HepG2 (cell line): Measurements from ENCODE around the gene AJM1. TPM values are rescaled to one million over a fixed set of nuclear protein-coding genes. Genes with fewer than 3 reads are reported as not detected.

Experiments used
- AGO1 ChIP-seq: fragments of 200-400 bp; formaldehyde crosslinking; IDR thresholded peaks from 2 replicates; pipeline ENCODE4 v1.6.1; 2017; ENCODE audit warnings: mild to moderate bottlenecking, low read depth, low read length, moderate library complexity; ENCODE audit not compliant: poor library complexity, severe bottlenecking
- CENPBD1 ChIP-seq: sonication (generic); formaldehyde crosslinking; IDR thresholded peaks from 2 replicates; pipeline ENCODE4 v1.8.0; 2022; ENCODE audit warnings: missing genetic modification reagents, low read depth, mild to moderate bottlenecking, borderline replicate concordance
- CTCF ChIP-seq: sonication (generic); formaldehyde crosslinking; IDR thresholded peaks from 2 replicates; pipeline ENCODE4 v1.5.0; 2020; ENCODE audit warnings: mild to moderate bottlenecking, missing genetic modification reagents, moderate library complexity
- DMAP1 ChIP-seq: IDR thresholded peaks from 2 replicates; pipeline ENCODE4 v1.6.1; 2016
- GFI1 ChIP-seq: sonication (generic); formaldehyde crosslinking; IDR thresholded peaks from 2 replicates; pipeline ENCODE4 v1.5.0; 2020; ENCODE audit warnings: missing genetic modification reagents, mild to moderate bottlenecking, borderline replicate concordance
- GLMP ChIP-seq: sonication (generic); formaldehyde crosslinking; IDR thresholded peaks from 2 replicates; pipeline ENCODE4 v1.9.0; 2021; ENCODE audit warnings: missing genetic modification reagents, mild to moderate bottlenecking, borderline replicate concordance
- GZF1 ChIP-seq: sonication (generic); formaldehyde crosslinking; IDR thresholded peaks from 2 replicates; pipeline ENCODE4 v1.5.1; 2020; ENCODE audit warnings: mild to moderate bottlenecking, missing genetic modification reagents
- HNRNPUL1 ChIP-seq: fragments of 200-400 bp; formaldehyde crosslinking; IDR thresholded peaks from 2 replicates; pipeline ENCODE4 v1.6.1; 2017; ENCODE audit warnings: low read depth, mild to moderate bottlenecking, low read length, moderate library complexity
- LCORL ChIP-seq, 2 experiments: fragments of 450-650 bp in 1 of 2; sonication (generic) in 1 of 2; formaldehyde crosslinking in 1 of 2; IDR thresholded peaks; 2 replicates each; pipeline versions ENCODE4 v1.5.0 to v1.6.1; 2017 to 2020; ENCODE audit warnings: antibody characterized with exemption in 1 of 2, missing genetic modification reagents in 1 of 2
- MAZ ChIP-seq, 2 experiments: sonication (generic) in 1 of 2; formaldehyde crosslinking in 1 of 2; IDR thresholded peaks; 2 replicates each; pipeline versions ENCODE4 v1.5.0 to v1.6.1; 2012 to 2020; ENCODE audit warnings: low read depth in 2 of 2, mild to moderate bottlenecking in 2 of 2, borderline replicate concordance in 1 of 2, improper control_type of control experiment in 1 of 2, low read length in 1 of 2, missing genetic modification reagents in 1 of 2, moderate library complexity in 1 of 2
- NFATC3 ChIP-seq: sonication (generic); formaldehyde crosslinking; IDR thresholded peaks from 2 replicates; pipeline ENCODE4 v1.5.1; 2020; ENCODE audit warnings: mild to moderate bottlenecking, missing genetic modification reagents
- NR2F2 ChIP-seq: IDR thresholded peaks from 2 replicates; pipeline ENCODE4 v1.6.1; 2012; ENCODE audit warnings: low read depth, inconsistent platforms, borderline replicate concordance
- POGZ ChIP-seq: sonication (generic); formaldehyde crosslinking; IDR thresholded peaks from 2 replicates; pipeline ENCODE4 v1.4.0; 2020; ENCODE audit warnings: mild to moderate bottlenecking, missing genetic modification reagents
- ZBTB46 ChIP-seq: sonication (generic); formaldehyde crosslinking; IDR thresholded peaks from 2 replicates; pipeline ENCODE4 v1.4.0; 2020; ENCODE audit warnings: mild to moderate bottlenecking, missing genetic modification reagents, borderline replicate concordance
- ZNF101 ChIP-seq: sonication (generic); formaldehyde crosslinking; IDR thresholded peaks from 2 replicates; pipeline ENCODE4 v1.4.0; 2020; ENCODE audit warnings: mild to moderate bottlenecking, low read depth, missing genetic modification reagents, borderline replicate concordance
- ZNF281 ChIP-seq: sonication (generic); formaldehyde crosslinking; IDR thresholded peaks from 2 replicates; pipeline ENCODE4 v1.4.0; 2020; ENCODE audit warnings: missing genetic modification reagents, borderline replicate concordance
- ZNF451 ChIP-seq: sonication (generic); formaldehyde crosslinking; IDR thresholded peaks from 2 replicates; pipeline ENCODE4 v1.5.0; 2020; ENCODE audit warnings: mild to moderate bottlenecking, missing genetic modification reagents
- ZNF552 ChIP-seq: sonication (generic); formaldehyde crosslinking; IDR thresholded peaks from 2 replicates; pipeline ENCODE4 v1.9.0; 2022; ENCODE audit warnings: missing genetic modification reagents, mild to moderate bottlenecking, borderline replicate concordance
- polyA plus RNA-seq, 8 experiments: library from polyadenylated mRNA; depleted of rRNA in 3 of 8; stranded (reverse) in 7 of 8; unstranded in 1 of 8; fragments of >200 nt; fragmentation: Illumina TruSeq in 4 of 8; extraction: Trizol in 4 of 8; gene quantifications; 2 replicates each; pipeline versions ENCODE4 v1.2.1 to v1.2.3, GENCODE V29; 2011 to 2016; ENCODE audit warnings: low read depth in 4 of 8, missing spikeins in 1 of 8, mixed read lengths in 1 of 8; ENCODE audit not compliant: insufficient read depth in 1 of 8
- total RNA-seq, 5 experiments: library from RNA; depleted of rRNA; stranded (reverse); fragments of >200 nt; fragmentation: Illumina TruSeq; extraction: Trizol; gene quantifications; 2 replicates each; pipeline ENCODE4 v1.2.3, GENCODE V29; 2016; ENCODE audit warnings: low read depth in 1 of 5

AJM1 gene
- total and polyA plus RNA-seq, 2 of the 13 experiments (the other 11 are each of a cell fraction or from before 2014, with no cell fraction given) = 1.1 to 1.2 TPM

GRCh38 chr9:136882109-136882946, 40.0 kb downstream of the AJM1 start (continued):
- TF ChIP-seq HNRNPUL1 = no peak
- TF ChIP-seq MAZ (IDR thresholded peaks at IDR 0.05; ENCODE audit: borderline replicate concordance, low read depth, low read length) = no peak
- no peak for TF ChIP-seq MAZ (CRISPR knock-in tag; IDR thresholded peaks at IDR 0.05; ENCODE audit: low read depth)
- TF ChIP-seq GZF1 (CRISPR knock-in tag) = no peak
- no peak; the same call in 1 of the 2 replicates for TF ChIP-seq LCORL (IDR thresholded peaks at IDR 0.05)
- peak; percentile 88 for TF ChIP-seq LCORL (CRISPR knock-in tag; IDR thresholded peaks at IDR 0.05)
- no peak for TF ChIP-seq ZBTB46 (CRISPR knock-in tag)
- TF ChIP-seq GFI1 (CRISPR knock-in tag) = peak; percentile 89
- TF ChIP-seq POGZ (CRISPR knock-in tag) = no peak
- peak; percentile 35; the same call in 1 of the 2 replicates for TF ChIP-seq ZNF281
- TF ChIP-seq CTCF (CRISPR knock-in tag) = peak; percentile 5; the same call in 1 of the 2 replicates
- no peak for TF ChIP-seq GLMP (CRISPR knock-in tag)
- TF ChIP-seq CENPBD1 (CRISPR knock-in tag) = no peak
- TF ChIP-seq DMAP1 = peak; percentile 77
- TF ChIP-seq ZNF552 (CRISPR knock-in tag) = no peak; the same call in 1 of the 2 replicates
- TF ChIP-seq AGO1 = peak; percentile 63
- no peak for TF ChIP-seq ZNF101
- no peak for TF ChIP-seq NR2F2
- no peak for TF ChIP-seq ZNF451 (CRISPR knock-in tag)
- no peak for TF ChIP-seq NFATC3 (CRISPR knock-in tag)
